ENCODE measurements around the gene HELQ. TPM values are rescaled to one million over a fixed set of nuclear protein-coding genes. Genes with fewer than 3 reads are reported as not detected.

HELQ gene
- total and polyA plus RNA-seq, 2 of the 13 experiments (the other 11 are each of a cell fraction or from before 2014, with no cell fraction given), result 6.6 to 10.8 TPM

- TF ChIP-seq ARID5B (CRISPR knock-in tag; IDR thresholded peaks at IDR 0.05), result peak; percentile 67; the same call in 1 of the 2 replicates
- peak; percentile 52; the same call in 1 of the 2 replicates for TF ChIP-seq NCOR1 (IDR thresholded peaks at IDR 0.05; ENCODE audit: borderline replicate concordance, low read length)
- TF ChIP-seq CTCF (CRISPR knock-in tag; IDR thresholded peaks at IDR 0.05), result peak; percentile 69
- TF ChIP-seq THYN1 (CRISPR knock-in tag; IDR thresholded peaks at IDR 0.05; ENCODE audit: borderline replicate concordance, low read depth), result no peak
- TF ChIP-seq HDAC1 (CRISPR knock-in tag; IDR thresholded peaks at IDR 0.05), result 0 out of 2 replicates have a peak, but pooled peaks have one; percentile 15
- TF ChIP-seq ZGPAT (CRISPR knock-in tag; IDR thresholded peaks at IDR 0.05), result peak; percentile 45; the same call in 1 of the 2 replicates
- peak; percentile 45; the same call in 1 of the 2 replicates for TF ChIP-seq ZNF3 (CRISPR knock-in tag; IDR thresholded peaks at IDR 0.05)
- TF ChIP-seq STAT6 (CRISPR knock-in tag; IDR thresholded peaks at IDR 0.05; ENCODE audit: borderline replicate concordance), result no peak
- no peak for TF ChIP-seq ZNF234 (CRISPR knock-in tag; conservative IDR thresholded peaks at IDR 0.05)
- TF ChIP-seq ZNF292 (CRISPR knock-in tag; IDR thresholded peaks at IDR 0.05; ENCODE audit: borderline replicate concordance, low read depth), result peak; percentile 78; the same call in 1 of the 2 replicates
- TF ChIP-seq ZSCAN31 (CRISPR knock-in tag; IDR thresholded peaks at IDR 0.05; ENCODE audit: low read depth), result 0 out of 2 replicates have a peak, but pooled peaks have one; percentile 20
- peak; percentile 30; the same call in 1 of the 2 replicates for TF ChIP-seq RBFOX2 (IDR thresholded peaks at IDR 0.05; ENCODE audit: low read depth, low read length)
- no peak for TF ChIP-seq PAF1 (CRISPR knock-in tag; IDR thresholded peaks at IDR 0.05)
- TF ChIP-seq CREB3 (CRISPR knock-in tag; IDR thresholded peaks at IDR 0.05), result no peak
- TF ChIP-seq ZNF33A (CRISPR knock-in tag; IDR thresholded peaks at IDR 0.05; ENCODE audit: borderline replicate concordance), result no peak
These were observed 92.9 kb downstream of the HELQ start (continued) for GRCh38 chr4:83362492-83363329.
